ENCODE data around the gene VENTX. TPM values are rescaled to one million over a fixed set of nuclear protein-coding genes. Genes with fewer than 3 reads are reported as not detected.
"Not testable (repeated sequence)": the region's sequence is repeated elsewhere in the genome, so short reads cannot be mapped to it uniquely, and the experiment has no call there.

The VENTX gene
- total and polyA plus RNA-seq, 5 experiments from 2014 or later, result not detected

DNA sequence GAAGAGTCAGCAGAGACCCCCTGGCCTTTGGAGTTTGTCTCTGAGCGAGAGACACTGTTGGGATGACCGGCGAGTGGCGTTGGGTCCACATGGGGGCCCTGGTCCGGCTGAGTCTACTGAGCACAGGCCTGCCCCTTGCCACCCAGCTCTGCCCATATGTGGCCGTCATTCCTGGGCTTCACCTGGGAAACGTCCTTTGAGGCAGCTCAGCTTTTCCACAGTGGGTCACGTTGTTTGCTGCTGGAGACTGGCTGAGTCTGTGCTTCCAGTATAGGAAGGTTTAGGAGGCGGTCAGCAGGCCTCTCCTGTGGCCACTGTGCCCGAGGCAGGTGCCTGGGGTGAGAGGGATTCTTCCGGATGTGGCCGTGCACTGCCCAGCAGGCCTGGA, 21.9 kb downstream of the VENTX start:
- H3K27ac Mint-ChIP-seq, result peak overlapping the region; percentile 74 to 99 (median 96)
- ATAC-seq, result no peak
- H3K4me1 Mint-ChIP-seq, result peaks cover 15 to 67% (median 57%) of the 10 kb centered on the region in 4 donors
- H3K4me3 Mint-ChIP-seq, result peak overlapping the region; percentile 16 to 92 (median 76)
- POLR2A ChIA-PET, result interaction anchor here (0.7 to 1.7 kb wide), 4 partner anchors 9 to 48 kb away, joined by 3 to 6 read pairs (median 3); no protein-coding TSS in a partner anchor
- no peaks in the 10 kb centered on the region for H3K9me3 Mint-ChIP-seq
- H3K36me3 Mint-ChIP-seq, result no peaks in the 10 kb centered on the region
- peaks cover 0 to 1% (median 0%) of the 10 kb centered on the region in 5 donors for H3K27me3 Mint-ChIP-seq
- no peak for DNase-seq

DNA sequence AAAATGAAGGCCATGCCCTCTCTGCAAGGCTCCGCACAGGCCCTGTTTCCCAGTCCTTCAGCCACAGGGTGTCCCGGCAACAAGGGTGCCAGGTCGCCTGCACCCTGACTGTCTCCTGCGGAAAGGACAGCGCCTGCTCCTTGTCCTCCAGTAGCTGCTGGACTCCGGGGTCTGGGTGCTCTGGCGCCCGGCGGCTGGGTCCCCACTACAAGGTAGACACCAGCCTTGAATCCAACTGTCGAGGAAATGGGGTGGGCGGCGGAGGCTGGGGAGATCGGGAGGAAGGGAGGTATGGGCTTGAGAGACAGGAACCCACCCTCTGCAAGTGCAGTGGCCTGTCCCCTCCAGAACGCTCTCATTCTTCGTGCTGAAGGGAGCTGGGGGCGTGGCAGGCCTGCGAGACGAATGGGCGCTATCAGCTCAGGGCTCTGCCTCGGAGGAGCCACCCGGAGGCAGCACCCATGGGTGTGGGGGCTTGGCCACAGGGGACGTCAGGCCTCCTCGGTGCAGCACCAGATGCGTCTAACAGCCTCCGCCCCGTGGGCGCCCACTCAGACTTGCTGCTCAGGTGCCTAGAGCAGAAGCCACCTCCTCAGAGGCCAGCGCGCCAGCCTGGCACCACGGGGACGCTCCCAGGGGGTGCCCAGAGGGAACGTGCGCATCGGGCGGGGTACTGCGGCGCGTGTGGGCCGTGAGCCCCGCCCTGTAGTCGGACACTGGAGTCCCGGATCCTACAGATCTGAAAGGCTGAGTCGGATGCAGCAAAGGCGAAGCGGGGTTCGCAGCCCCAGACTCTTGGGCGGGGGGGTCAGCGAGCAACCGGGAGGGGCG, 23.5 kb downstream of the VENTX start:
- DNase-seq, result peak; percentile 55 to 89 (median 74)
- Mint-ChIP-seq H3K27ac (peak overlapping the region; percentile 57 to 99 (median 93)), H3K9me3 (no peaks in the 10 kb centered on the region), H3K36me3 (no peaks in the 10 kb centered on the region), H3K4me3 (peak overlapping the region; percentile 45 to 87 (median 76)), H3K27me3 (no peaks in the 10 kb centered on the region), H3K4me1 (peaks cover 17 to 76% (median 67%) of the 10 kb centered on the region in 4 donors)
- ATAC-seq, result peak; percentile 73 to 76
- POLR2A ChIA-PET, result no interaction called here

DNA sequence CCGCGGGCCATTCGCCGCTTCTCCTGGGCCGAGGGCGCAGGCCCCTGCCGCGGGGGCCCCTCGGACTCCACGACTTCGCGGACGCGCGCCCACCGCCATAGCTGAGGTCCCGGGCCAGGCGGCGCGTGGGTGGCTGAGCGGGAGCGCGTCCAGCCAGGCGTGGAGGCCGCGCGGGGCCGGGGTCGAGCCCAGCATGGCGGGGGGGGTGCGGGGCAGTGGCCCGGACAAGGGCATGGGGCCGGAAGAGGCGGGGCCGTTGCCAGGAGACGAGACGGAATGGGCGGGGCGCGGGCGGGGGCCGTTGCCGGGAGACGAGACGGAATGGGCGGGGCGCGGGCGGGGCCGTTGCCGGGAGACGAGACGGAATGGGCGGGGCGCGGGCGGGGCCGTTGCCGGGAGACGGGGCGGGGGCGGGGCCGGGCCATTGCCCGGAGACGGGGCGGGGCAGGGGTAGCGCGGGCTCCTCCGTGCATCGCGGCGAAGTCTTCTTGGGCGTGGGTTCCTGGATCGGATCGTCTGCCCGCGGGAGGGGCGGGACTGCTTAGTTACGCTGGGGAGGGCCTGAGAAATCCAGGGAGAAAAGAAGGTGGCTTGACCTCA, 24.2 kb downstream of the VENTX start:
- H3K4me1 Mint-ChIP-seq, result peaks cover 17 to 74% (median 67%) of the 10 kb centered on the region in 4 donors
- H3K9me3 Mint-ChIP-seq, result no peaks in the 10 kb centered on the region
- H3K36me3 Mint-ChIP-seq, result no peaks in the 10 kb centered on the region
- POLR2A ChIA-PET, result interaction anchor here (4.0 kb wide), 1 partner anchor 13 kb away, joined by 39 read pairs; the partner anchor contains the start of gene ADAM8
- H3K27me3 Mint-ChIP-seq, result no peaks in the 10 kb centered on the region
- peak overlapping the region; percentile 71 to 87 (median 77) for H3K4me3 Mint-ChIP-seq
- peak; percentile 62 to 92 (median 75) for DNase-seq
- ATAC-seq, result peak; percentile 38 to 45
- H3K27ac Mint-ChIP-seq, result peak overlapping the region in 9 of 10 donors; percentile 74 to 95 (median 86)

DNA sequence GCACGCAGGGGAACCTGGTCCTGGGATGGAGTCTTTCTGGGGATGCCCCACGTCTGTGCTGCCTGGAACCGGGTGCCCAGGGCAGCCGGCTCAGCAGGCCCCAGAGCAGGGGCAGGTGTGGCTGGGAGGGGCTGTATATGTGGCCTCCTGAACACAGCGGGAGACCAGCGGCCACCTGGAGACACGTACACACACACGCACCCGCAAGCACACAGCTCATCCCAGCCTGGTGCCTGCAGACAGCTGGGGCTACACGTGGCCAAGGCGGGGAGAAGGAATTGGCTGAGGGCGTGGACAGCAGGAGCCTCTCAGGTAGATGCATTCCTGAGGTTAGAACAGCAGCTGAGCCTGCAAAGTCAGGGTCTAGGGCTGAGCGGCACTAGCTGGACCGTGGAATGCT, 25.0 kb downstream of the VENTX start:
- Mint-ChIP-seq H3K27me3 (no peaks in the 10 kb centered on the region), H3K27ac (peak overlapping the region in 7 of 10 donors; percentile 20 to 95 (median 81)), H3K4me1 (peaks cover 17 to 66% (median 60%) of the 10 kb centered on the region in 4 donors), H3K9me3 (no peaks in the 10 kb centered on the region), H3K36me3 (no peaks in the 10 kb centered on the region), H3K4me3 (peak overlapping the region in 9 of 10 donors; percentile 23 to 87 (median 73))
- POLR2A ChIA-PET, result interaction anchor here (0.6 to 4.0 kb wide), 2 partner anchors 12 to 34 kb away, joined by 3 to 39 read pairs; partner anchors contain the start of gene ADAM8
- no peak for ATAC-seq
- no peak for DNase-seq

DNA sequence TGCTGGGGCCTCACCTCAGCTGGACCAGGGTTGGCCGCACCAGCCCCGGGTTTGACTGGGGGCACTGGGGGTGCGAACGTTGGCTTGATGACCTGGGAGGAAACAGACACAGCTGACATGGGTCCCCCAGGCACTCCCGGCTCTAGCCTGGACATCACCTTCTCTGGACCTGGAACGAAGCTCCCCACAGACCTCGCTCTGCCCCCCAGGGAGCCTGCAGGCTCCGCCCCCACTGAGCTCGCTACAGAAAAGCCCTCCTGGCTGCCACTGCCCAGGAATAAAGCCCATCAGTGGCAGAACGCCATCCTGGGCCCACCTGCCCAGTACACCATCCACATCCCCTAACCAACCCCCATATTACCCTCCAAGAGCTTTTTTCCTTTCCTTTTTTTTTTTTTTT, 26.0 kb downstream of the VENTX start:
- ATAC-seq, result no peak
- H3K4me3 Mint-ChIP-seq, result peak overlapping the region in 7 of 10 donors; percentile 18 to 81 (median 69)
- POLR2A ChIA-PET, result interaction anchor here (0.7 to 4.0 kb wide), 6 partner anchors 8 to 126 kb away, joined by 3 to 39 read pairs (median 4); partner anchors contain the start of gene ADAM8
- no peaks in the 10 kb centered on the region for H3K27me3 Mint-ChIP-seq
- no peak for DNase-seq
- H3K36me3 Mint-ChIP-seq, result no peaks in the 10 kb centered on the region
- peaks cover 17 to 59% (median 53%) of the 10 kb centered on the region in 4 donors for H3K4me1 Mint-ChIP-seq
- no peaks in the 10 kb centered on the region for H3K9me3 Mint-ChIP-seq
- peak overlapping the region in 8 of 10 donors; percentile 20 to 86 (median 66) for H3K27ac Mint-ChIP-seq

DNA sequence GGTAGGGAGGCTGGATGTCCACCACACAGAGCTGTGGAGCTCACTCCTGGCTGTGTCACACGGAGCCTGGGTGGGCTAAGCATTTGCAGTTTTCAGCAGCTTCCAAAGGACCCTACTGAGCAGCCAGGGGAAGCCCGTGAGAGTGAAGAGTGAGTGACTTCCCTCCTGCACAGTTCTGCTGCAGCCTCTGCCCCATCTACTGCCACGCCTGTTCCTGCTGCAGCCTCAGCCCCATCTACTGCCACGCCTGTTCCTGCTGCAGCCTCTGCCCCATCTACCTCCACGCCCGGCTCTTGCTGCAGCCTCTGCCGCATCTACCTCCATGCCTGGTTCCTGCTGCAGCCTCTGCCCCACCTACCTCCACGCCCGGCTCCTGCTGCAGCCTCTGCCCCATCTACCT, 26.8 kb downstream of the VENTX start:
- Mint-ChIP-seq H3K9me3 (no peaks in the 10 kb centered on the region), H3K4me3 (peak overlapping the region; percentile 22 to 81 (median 67)), H3K36me3 (no peaks in the 10 kb centered on the region), H3K27me3 (no peaks in the 10 kb centered on the region), H3K4me1 (peaks cover 12 to 52% (median 46%) of the 10 kb centered on the region in 4 donors), H3K27ac (peak overlapping the region in 9 of 10 donors; percentile 43 to 88 (median 69))
- POLR2A ChIA-PET, result interaction anchor here (1.5 to 4.0 kb wide), 3 partner anchors 9 to 14 kb away, joined by 3 to 39 read pairs (median 8); partner anchors contain the start of gene ADAM8
- ATAC-seq (peak; percentile 18 to 39), DNase-seq (peak in 5 of 10 donors; percentile 30 to 77 (median 50))

DNA sequence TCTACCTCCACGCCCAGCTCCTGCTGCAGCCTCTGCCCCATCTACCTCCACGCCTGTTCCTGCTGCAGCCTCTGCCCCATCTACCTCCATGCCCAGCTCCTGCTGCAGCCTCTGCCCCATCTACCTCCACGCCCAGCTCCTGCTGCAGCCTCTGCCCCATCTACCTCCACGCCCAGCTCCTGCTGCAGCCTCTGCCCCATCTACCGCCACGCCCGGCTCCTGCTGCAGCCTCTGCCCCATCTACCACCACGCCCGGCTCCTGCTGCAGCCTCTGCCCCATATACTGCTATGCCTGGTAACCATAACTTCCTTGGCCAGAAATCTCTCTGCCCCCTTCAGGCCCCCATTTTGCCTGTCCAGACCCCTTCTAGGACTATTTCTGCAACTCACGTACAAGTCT, 27.4 kb downstream of the VENTX start:
- peak overlapping the region in 4 of 10 donors; percentile 18 to 70 (median 36) for H3K27ac Mint-ChIP-seq
- not testable (repeated sequence) for ATAC-seq, H3K9me3 Mint-ChIP-seq, DNase-seq, H3K36me3 Mint-ChIP-seq, H3K27me3 Mint-ChIP-seq
- H3K4me3 Mint-ChIP-seq, result peak overlapping the region in 5 of 10 donors; percentile 31 to 81 (median 52)
- POLR2A ChIA-PET, result interaction anchor here (1.5 to 4.0 kb wide), 2 partner anchors 10 to 13 kb away, joined by 8 to 39 read pairs; partner anchors contain the start of gene ADAM8
- peaks cover 9 to 47% (median 40%) of the 10 kb centered on the region in 4 donors for H3K4me1 Mint-ChIP-seq

DNA sequence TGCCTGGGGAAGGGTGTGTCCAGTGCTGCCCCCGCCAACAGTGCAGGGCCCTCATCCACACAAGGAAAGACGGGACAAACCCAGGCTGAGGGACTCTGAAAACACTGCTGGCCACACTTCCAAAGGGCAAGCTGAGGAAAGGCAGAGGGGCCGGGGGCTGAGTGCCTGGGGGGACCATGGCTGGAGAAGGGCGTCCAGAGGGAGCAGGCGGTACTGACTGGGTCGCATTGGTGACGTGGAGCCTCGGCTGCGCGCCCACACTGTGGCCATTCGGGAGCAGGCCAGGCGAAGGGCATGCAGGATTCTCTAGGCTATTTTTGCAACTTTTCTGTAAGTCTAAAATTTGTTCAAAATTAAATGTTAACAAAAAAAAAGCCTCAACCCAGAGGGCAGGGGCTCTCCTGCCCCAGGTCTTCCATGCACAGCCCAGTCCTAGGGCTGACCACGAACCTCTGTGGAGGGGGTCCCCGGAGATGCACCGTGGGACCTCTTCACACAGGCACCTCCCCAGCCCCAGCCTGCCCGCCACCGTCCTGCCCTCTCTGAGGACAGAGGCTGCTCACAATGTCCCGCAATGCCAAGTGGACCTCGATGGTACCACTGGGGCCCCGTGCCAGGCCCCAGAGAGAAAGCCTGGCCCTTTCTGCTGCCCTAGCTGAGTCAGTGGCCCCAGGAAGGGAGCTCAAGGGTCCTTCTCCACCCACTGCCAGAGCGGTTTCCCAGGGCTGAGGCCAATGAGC, 28.6 kb downstream of the VENTX start:
- Mint-ChIP-seq H3K27me3 (no peaks in the 10 kb centered on the region), H3K4me3 (no peak overlapping the region)

DNA sequence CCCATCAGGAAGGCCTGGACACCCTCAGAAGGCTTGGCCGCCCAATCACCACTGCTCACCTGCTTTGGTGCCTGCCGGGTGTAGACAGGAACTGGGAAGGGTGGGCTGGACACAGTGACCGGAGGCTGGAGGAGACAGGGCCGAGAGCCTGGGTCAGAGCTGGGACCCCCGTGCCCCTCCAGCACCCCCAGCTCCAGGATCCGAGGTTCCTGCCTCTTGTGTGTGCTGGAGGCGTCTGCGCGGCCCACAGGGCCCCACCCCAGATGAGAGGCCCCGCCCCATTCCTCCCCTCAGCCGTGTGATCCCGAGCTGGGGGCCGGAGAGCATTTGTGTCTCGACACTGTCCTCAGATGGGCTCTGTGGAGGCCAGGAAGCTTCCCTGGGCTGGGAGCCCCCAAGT, 29.6 kb downstream of the VENTX start:
- Mint-ChIP-seq H3K4me3 (no peak overlapping the region), H3K9me3 (no peaks in the 10 kb centered on the region), H3K27me3 (no peaks in the 10 kb centered on the region), H3K27ac (peak overlapping the region in 1 of 10 donors; percentile 80), H3K36me3 (peaks cover 0 to 3% (median 0%) of the 10 kb centered on the region in 3 donors), H3K4me1 (peaks cover 9 to 32% (median 26%) of the 10 kb centered on the region in 4 donors)
- ATAC-seq, result no peak
- no peak for DNase-seq
- POLR2A ChIA-PET, result no interaction called here

More for the DNA sequence above, 28.6 kb downstream of the VENTX start:
- no peak overlapping the region for H3K27ac Mint-ChIP-seq
- DNase-seq (no peak), ATAC-seq (no peak)
- H3K36me3 Mint-ChIP-seq, result peaks cover 0 to 3% (median 0%) of the 10 kb centered on the region in 3 donors
- peaks cover 9 to 35% (median 28%) of the 10 kb centered on the region in 4 donors for H3K4me1 Mint-ChIP-seq
- no peaks in the 10 kb centered on the region for H3K9me3 Mint-ChIP-seq
- POLR2A ChIA-PET, result no interaction called here

DNA sequence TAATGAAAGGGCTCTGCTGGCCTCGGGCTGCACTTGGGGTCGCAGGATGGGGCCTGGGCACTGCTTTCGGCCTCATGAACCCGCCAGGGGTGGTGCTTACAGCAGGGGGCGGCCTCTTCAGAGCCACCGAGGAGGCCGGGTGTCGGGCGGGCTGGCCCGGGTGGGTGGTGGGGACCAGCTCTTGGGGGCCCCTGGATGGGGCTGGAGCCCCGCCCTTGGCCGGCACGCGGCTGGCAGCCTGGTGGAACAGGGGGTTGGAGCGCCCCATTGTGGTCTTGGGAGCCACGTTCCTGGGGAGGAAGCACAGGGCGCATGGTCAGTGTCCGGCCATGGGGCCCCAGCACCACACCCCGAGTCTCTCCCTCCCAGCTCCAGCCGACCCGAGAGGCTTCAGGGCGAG, 30.2 kb downstream of the VENTX start:
- DNase-seq (no peak), ATAC-seq (no peak)
- POLR2A ChIA-PET, result no interaction called here
- Mint-ChIP-seq H3K36me3 (peaks cover 0 to 3% (median 0%) of the 10 kb centered on the region in 3 donors), H3K9me3 (no peaks in the 10 kb centered on the region), H3K4me1 (peaks cover 9 to 26% (median 24%) of the 10 kb centered on the region in 4 donors), H3K27me3 (no peaks in the 10 kb centered on the region), H3K27ac (peak overlapping the region in 1 of 10 donors; percentile 80), H3K4me3 (no peak overlapping the region)

DNA sequence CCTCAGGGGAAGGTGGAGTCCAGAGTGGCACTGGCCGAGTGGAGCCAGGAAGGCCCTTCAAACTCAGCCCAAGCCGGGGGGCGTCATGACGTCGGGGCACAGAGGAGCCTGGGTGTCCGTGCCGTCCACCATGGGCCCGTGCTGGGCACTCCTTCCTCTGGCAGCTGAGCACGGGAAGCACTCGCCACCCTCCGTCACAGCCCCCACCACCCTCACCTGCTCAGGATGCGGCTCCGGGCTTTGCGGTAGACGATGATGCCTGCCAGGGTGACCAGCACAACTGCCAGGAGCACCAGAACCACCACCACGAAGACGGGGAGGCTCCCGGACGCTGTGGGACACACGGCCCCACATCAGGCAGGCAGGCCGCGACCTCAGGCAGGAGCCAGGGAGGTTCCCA, 30.9 kb downstream of the VENTX start:
- H3K4me1 Mint-ChIP-seq, result peaks cover 9 to 22% (median 21%) of the 10 kb centered on the region in 4 donors
- ATAC-seq, result no peak
- POLR2A ChIA-PET, result interaction anchor here (1.0 kb wide), 1 partner anchor 10 kb away, joined by 3 read pairs; no protein-coding TSS in a partner anchor
- H3K27ac Mint-ChIP-seq, result no peak overlapping the region
- no peaks in the 10 kb centered on the region for H3K9me3 Mint-ChIP-seq
- no peaks in the 10 kb centered on the region for H3K27me3 Mint-ChIP-seq
- H3K4me3 Mint-ChIP-seq, result no peak overlapping the region
- peaks cover 0 to 3% (median 0%) of the 10 kb centered on the region in 3 donors for H3K36me3 Mint-ChIP-seq
- DNase-seq, result no peak

DNA sequence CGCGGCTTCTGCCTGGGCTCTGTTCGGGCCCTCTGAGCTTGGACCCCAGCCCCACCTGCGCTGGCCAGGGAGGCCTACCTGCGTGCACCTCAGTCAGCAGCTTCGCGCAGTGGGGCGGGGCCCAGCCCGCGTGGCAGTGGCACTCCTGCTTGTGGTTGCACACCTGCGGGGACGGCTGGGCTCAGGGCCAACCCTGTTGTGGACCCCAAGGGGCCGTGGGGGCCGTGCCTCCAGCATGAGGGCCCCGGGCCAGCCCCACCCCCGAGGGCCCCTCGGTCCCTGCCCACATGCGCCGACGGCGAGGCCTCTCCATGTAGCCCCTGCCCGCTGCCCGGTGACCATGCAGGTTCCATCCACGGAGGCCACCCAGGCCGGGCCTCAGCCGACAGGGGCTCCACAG, 31.7 kb downstream of the VENTX start:
- POLR2A ChIA-PET, result interaction anchor here (1.0 kb wide), 1 partner anchor 10 kb away, joined by 3 read pairs; no protein-coding TSS in a partner anchor
- H3K27me3 Mint-ChIP-seq, result no peaks in the 10 kb centered on the region
- DNase-seq (no peak), ATAC-seq (no peak)
- H3K4me1 Mint-ChIP-seq, result peaks cover 4 to 14% (median 13%) of the 10 kb centered on the region in 4 donors
- peaks cover 0 to 3% (median 0%) of the 10 kb centered on the region in 3 donors for H3K36me3 Mint-ChIP-seq
- H3K9me3 Mint-ChIP-seq, result no peaks in the 10 kb centered on the region
- no peak overlapping the region for H3K27ac Mint-ChIP-seq
- no peak overlapping the region for H3K4me3 Mint-ChIP-seq
